GM19452 (cell line): Measurements from ENCODE around the gene BCLAF1.
A peak's percentile ranks its signal among the peaks of the same experiment; 100 is the strongest.

ENCODE experiments used
- ATAC-seq: cut with Tn5 transposase; IDR thresholded peaks from one replicate; pipeline ENCODE4 v1.9.1; 2021; ENCODE audit not compliant: unreplicated experiment

The BCLAF1 gene

DNA sequence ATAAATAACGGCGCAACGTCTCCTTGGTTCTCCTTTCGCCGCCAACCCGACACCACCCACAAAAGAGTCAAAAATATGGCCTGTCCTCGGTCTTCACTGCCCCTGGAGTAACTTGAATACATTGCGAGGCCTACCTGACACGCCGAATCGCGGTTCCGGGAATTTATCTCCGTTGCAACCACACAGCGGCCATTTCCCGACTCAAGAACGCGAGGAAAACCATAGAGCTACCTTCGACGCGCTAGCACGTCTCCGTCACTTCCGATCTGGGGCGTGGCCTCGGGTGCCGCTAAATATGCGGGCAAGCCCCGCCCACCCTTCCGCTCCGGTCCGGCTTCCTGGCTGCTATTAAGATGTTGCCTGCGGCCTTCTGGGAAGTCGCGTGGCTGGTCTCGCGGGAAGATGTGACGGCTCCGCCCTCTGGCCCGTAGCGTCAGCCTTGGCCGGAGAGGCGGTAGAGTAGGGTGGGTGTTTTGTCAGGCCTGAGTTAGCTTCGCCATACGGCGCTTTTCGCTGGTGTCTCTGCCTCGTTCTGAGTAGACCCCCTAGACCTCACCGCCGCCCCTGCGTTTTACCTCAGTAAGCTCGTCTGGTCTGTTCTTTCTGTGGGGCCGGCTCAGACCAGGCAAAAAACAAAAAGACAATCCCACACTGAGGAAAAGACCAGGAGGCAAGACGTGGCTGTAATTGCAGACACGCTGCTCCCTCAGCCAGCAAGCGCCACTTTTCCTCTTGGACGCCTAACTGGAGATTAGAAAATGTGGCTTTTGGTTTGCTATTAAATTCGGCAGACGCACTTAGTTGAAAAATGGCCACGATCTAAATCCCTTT, at the start of gene BCLAF1:
TSS of gene BCLAF1 (minus strand) at position 268 of the 831 bp plus-strand sequence. CDS start 9,980 bp downstream, outside the sequence.
- ATAC-seq, result peak; percentile 92

DNA sequence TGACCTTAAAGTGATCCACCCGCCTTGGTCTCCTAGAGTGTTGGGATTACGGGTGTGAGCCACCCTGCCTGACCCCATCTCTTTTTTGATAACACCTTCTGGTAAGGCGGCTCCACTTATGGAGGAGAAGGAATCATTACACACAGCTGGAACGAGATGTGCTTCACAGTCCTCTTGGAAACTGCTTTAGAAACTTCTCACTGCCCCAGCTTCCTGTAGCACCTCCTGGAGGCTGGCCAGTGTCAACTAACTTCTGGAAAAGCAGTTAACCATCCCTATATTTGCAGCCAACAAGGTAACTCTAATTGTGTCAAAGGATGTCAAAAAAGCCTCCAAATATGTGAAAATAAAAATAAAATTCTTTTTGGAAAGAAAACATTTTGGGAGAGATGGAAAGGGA, 48.8 kb upstream of the BCLAF1 start:
- no peak for ATAC-seq

DNA sequence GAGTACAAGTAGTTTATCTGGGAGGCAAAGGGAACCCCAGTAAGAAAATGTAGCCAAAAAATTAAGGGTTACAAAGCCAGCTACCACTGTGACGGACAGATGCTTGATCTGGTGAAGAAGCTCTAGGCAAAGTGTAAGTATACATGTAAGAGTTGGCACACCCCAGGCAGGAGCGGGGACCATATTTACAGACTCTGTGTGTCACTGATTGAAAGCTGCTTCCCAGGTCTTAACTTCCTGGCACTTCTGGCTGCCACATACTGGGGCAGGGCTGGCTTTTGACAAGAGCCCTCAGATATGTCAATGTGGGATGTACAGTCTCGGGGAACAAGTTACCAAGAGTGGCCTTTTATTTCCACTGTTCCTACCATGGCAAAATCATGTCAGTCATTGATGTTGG, 48.0 kb upstream of the BCLAF1 start:
- no peak for ATAC-seq

- ATAC-seq, result no peak
These were observed 47.5 kb upstream of the BCLAF1 start for GRCh38 chr6:136337121-136337520.

DNA sequence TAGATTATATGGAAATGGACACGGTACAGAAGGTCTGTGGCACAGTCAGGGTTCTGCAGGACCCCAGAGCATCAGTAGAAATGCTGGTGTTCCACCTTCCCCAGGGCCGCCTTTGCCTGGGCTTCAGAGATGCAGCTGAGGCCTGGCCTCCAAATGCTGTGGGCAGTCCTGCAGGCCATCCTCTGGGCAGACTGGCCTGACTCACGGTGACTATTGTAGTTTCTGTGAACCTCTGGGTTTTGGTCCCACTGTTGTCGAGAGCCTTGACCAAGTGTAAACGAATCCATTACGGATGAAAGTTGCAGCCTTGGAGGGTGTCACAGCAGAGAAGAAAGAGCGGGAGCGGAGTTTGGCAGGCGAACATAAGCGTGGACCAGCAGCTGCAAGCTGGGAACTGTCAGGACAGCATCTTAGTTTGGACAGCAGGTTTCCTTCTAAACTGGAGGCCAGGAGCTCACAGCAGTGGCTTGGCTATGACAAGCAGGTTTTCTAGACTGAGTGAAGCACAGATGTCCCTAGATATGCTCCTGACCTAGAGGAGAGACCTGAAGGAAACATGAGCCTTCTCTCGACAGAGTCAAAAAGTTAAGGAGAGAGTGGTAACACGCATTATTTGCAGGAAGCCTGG, 46.2 kb upstream of the BCLAF1 start:
- ATAC-seq, result no peak

DNA sequence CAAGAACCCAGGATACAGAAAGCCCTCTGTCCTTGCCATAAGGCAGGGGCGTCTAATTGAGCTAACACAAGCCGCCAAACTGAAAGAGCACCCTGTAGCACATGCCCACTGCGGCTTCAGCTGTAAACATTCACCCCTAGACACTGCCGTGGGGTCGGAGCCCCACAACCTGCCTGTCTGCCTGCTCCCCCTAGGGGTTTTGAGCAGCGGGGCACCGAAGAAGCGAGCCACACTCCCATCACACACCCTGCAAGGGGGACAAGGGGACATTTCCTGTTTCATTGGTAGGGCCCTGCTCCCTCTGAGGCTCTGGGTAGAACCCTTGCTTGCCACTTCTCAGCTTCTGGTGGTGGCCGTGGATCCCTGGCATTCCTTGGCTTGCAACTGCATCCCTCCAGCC, 45.2 kb upstream of the BCLAF1 start:
- no peak for ATAC-seq

- no peak for ATAC-seq
These were observed 44.8 kb upstream of the BCLAF1 start for GRCh38 chr6:136334465-136334846.

DNA sequence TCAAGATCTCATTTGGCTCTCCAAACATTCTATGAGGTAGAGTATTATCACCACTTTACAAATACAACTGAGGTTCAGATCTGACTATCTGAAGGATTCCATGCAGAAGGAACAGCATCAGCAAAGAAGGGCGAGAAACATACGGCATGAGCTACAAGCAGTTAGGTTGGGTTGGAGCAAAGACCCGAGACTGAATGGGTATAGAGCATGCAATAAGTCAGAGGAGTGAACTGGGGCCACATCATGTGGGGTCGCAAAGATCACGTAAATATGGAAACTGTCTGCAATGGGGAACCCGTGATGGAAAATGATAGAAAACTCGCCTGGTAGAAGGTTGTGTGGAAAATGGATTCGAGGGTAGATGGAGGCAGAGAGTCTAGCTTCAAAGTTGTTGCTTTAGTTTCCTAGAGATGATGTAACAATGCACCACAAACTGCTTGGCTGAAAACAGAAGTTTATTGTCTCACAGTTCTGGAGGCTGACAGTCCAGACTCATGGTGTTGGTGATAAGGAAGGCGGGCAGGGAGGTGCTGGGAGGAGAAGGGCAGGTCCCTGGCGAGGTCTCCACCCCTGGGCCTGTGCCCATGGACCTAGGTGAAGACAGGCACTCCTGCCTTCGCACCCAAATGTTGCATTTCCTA, 44.3 kb upstream of the BCLAF1 start:
- no peak for ATAC-seq

DNA sequence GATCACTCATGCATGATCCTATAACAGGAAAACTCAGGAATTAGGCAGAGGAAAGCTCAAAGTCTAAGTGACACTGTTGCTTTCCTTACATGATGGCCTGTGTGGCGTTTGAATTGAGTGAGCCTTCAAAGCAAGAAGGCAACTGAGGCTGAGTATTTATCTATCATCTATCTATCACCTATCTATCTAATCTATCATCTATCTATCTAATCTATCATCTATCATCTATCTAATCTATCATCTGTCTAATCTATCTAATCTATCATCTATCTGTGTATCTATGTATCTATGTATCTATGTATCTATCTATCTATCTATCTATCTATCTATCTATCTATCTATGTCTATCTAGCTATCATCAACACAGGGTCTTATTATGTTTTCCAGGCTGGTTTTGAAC, 41.8 kb upstream of the BCLAF1 start:
- no peak for ATAC-seq

DNA sequence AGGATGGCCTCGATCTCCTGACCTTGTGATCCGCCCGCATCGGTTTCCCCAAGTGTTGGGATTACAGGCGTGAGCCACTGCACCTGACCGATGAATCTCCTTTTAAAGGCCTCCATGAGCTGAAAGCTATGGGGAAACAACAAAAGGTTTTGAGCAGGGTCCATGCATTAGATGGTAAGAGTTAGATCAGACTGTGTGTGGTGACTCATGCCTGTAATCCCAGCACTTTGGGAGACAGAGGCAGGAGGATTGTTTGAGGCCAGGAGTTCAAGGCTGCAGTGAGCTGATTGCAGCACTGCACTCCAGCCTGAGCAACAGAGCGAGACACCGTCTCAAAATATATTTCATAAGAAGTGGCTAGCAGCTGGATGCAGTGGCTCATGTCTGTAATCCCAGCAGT, 41.0 kb upstream of the BCLAF1 start:
- ATAC-seq, result no peak

DNA sequence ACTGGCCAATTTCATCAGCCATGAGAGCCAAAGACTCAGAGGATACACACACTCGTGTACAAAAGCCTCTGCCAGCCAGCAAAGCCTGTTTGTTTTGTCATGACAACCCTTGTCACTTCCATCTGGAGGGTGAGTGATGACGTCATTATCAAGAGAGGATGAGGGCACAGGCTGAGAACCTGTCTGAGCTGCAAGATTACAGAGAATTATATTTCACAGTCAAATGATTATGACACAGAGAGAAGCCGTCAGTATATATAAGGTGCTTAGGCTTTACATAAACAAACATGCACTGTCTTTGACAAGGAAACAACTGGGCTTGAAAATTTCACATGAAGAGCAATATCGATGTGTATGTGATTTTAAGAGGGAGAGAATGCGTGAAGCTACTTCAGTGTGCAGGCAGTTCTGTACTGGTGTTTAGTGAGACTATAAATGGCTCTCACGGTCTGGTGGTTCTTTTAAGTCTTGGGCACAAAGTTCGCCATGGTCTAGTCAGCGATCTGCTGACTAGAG, 36.5 kb upstream of the BCLAF1 start:
- ATAC-seq, result no peak

DNA sequence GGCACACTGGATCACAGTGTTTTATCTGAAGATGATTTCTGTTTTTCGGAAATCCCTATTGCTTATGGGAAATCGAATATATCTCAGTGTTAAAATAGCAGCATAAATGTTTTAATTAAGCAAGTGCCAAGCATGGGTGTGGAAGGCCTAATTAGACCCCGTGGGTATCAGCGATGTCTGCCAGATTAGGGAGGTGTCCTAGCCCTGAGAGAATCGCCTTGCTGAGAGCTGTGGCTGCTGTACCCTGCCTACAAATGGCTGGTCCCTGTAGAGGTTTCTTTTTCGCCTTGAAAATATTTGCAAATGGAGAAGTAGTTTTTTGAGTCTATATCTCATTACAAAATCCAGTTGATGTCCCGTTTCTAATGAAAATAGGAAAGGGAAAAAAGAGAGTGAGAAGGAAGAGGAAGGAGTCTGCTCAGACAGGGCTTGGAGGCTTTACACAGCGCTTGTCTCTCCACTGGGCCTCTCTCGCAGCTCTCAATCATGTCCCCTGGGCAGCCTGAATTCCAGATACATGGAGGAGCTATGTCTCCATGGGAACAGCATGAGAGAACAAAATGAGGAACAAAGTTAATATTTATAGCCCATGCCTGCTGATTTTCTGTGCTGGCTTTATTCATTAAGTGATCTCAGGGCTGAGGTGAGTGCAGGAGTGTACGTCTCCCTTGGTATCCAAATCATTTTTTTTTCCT, 35.2 kb upstream of the BCLAF1 start:
- ATAC-seq, result no peak

GRCh38 chr6:136323431-136324112, 33.9 kb upstream of the BCLAF1 start:
- ATAC-seq, result no peak

DNA sequence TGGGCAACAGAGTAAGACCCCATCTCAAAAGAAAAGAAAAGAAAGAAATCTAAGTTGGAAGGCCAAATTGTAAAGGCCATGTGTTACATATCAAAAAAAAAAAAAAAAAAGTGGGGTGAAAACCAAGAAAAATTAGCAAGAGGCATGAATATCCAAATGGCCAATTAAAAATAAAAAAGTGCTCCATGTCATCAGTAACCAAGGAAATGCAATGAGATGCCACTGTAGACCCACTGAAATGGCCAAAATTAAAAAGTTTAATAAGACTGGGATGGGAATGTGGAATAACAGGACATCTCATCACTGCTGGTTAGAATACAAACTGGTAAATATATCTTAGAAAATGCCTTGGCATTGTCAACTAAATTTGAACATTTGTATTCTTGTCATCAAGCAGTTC, 30.1 kb upstream of the BCLAF1 start:
- ATAC-seq, result no peak

GRCh38 chr6:136318676-136319075, 29.0 kb upstream of the BCLAF1 start:
- ATAC-seq, result no peak

DNA sequence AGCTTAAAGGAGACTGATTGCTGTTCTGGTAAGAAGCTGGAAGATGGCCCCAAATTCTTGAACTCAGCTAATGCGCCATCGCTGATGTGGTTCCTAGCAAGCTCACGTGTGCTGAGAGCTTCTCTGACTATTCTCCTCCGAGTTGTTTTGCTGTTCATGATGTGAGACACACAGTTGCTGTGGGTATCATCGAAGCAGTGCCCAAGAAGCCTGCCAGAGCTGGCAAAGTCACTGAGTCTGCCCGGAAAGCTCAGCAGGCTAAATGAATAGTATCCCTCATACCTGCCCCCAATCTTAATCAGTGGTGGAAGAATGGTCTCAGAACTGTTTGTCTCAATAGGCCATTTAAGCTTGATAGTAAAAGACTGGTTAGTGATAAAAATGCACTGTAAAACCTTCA, 28.3 kb upstream of the BCLAF1 start:
- no peak for ATAC-seq

DNA sequence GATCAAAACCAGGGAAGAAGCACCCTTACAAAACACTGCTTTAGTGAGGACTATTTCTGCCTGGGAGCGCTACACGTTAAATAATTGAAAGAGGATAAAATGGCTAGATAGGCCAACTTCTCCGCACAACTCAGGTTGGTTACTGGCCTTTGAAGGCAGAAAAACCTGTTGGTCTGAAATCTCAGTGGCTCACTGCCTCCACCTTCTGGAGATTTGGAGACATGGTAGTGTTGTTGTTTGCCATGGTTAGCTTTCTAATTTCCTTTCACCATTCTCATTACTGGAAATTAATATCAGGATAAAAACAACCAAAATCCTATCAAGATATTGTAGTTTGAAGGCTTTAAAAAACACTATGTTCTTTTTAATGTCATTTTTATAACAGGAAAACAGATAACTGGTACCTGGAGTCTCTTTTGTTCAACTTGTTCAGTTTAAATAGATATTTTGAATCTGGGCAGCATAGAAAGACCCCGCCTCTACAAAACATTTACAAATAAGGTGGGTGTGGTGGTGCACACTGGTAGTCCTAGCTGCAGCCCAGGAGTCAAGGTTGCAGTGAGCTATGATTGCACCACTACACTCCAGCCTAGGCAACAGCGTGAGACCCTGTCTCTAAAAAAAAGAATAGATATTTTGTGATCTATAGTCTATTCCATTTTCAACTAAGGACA, 27.5 kb upstream of the BCLAF1 start:
- ATAC-seq, result peak; percentile 61

DNA sequence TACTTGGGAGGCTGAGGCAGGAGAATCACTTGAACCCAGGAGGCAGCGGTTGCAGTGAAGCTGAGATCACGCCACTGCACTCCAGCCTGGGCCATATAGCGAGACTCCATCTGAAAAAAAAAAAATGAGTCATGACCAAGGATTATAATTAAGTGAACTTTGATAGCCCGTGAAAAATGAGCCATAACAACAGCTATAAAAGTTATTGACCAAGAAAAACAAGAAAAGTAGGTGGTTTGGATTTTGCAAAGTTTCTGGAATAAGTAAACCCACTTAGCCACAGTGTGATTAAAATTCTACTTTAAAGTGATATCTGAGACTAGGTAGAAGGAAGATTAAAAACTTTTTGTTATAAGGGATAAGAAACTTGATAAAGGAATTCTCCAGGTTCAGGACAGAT, 25.9 kb upstream of the BCLAF1 start:
- ATAC-seq, result no peak

GRCh38 chr6:136312975-136313374, 23.3 kb upstream of the BCLAF1 start:
- ATAC-seq, result no peak

DNA sequence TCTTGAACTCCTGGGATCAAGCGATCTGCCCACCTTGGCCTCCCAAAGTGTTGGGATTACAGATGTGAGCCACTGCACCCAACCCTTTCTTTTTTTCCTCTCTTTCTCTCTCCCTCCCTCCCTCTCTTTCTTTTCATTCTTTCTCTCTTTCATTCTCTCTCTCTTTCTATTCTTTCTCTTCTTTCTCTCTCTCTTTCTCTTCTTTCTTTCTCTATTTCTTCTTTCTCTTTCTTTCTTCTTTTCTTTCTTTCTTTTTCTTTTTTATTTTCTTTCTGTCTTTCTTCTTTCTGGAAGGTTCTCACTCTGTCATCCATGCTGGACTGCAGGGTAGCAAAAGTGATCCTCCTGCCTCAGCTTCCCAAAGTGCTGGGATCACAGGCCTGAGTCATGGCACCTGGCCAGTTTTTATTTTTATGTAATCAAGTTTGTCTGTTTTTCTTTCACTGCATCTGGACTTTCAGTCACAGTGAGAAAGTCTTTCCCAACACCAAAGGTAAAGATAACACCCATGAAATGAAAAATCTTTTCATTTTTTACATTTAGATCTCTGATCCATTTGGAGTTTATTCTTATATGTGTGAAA, 20.2 kb upstream of the BCLAF1 start:
- ATAC-seq, result no peak
